GM21529 (cell line): ENCODE results near the gene RPL37A.

Source experiments
- ATAC-seq: cut with Tn5 transposase; IDR thresholded peaks from one replicate; pipeline ENCODE4 v1.9.1; 2021; ENCODE audit not compliant: unreplicated experiment

The RPL37A gene

DNA sequence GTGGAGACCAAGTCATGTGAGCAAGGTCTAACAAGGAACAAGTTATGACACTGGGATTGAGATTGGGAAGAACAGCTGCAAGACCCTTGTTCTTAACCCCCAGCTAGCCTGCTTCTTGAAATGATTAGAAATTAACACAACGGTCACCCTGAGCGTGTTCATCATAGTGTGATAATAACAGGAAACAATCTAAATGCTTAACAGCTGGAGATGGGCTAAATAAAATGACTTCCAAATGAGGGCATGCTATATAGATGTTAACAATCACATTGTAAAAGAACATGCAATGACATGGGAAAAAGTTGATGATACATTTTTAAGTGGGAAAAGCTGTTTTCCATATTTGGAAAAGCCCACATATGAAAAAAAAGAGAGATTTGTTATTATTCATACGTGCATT is 47.6 kb downstream of the RPL37A start:
- ATAC-seq: no peak

DNA sequence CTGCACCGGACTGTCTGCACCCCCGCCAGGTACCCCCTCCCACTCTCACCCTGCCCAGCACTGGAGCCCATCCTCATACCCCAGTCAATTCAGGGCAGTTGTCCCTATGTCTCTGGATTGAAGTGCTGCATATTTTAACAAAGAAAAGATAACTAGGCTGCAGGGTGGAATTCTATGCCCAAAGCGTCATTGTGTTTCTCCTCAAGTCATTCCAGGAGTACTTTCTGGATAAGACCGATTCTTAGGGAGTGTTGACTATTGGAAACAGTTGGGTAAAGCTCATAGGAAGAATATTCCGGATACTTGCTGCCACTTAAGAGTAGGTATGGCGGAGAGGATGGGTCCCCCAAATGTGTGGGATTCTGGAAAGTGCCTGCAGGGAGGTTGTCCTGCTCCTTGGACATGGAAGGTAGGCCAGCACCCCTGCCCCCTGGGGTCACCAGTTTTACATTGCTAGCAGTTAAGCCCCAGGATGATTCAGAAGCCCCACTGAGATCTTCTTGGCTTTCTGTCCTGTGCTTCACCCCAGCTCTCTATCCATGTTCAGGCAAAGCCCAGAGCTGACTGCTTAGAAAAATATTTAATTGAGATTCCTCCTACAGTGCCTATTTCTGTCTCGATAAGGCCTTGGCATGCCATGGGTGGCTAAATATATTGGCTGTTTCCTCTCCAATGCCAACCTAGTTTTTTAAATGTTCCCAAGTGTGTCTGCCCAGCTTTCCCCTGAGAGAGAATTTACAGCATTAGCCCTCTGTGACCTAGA is 48.2 kb downstream of the RPL37A start:
- ATAC-seq: no peak

DNA sequence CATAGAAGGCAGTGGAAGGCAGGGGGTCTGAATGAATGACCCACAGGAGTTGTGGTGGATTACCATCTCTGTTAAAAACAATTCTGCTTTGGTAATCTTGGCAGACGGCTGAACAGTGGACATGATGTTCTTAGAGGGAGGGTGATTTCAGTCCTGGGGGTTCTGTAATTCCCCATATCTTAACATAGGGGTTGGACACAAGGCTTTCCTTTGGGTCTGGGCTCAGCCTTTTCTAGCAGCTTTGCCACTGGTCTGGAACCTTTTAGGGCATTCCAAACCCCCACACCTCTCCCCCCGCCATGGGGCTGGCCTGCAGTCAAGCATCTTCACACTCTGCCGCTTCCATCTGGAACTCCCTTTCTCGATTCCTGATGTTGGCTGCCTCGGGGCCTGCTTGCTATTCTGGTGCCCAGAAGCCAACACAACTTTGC is 50.3 kb downstream of the RPL37A start:
- ATAC-seq: no peak

DNA sequence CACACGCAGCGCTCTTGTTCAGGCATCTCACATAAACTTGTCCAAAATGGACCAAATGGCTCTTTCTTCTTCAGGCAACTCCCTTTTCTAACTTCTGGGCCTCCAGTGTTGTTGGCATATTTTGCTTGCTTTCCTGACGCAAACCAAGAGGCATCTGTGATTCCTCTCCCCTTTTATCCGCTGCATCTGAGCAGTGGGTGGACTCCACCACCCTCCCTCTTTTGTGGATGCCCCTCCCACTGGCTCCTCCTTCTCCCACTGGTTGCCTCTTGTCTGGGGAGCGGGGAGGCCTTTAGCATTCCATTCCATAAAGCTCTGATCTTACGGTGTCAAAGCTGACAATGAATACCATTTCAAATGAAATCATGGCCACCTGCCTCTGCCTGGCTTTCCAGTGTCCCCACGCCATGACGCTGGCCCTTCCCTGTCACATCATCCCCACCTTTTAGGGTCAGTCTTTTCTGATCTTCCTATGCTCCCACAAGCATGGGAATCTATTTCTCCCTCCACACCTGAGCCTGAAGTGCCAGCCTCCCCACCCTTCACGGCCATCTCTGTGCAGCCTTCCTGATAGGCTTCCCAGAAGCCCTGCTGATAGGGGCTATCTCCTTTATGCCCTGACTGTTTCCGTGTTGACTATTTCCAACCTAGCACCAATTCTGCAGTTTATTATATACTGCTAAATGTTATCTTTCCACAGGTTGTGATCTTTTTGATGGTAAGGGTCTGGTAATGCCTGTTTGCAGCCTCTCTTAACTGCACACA is 51.5 kb downstream of the RPL37A start:
- ATAC-seq: no peak

DNA sequence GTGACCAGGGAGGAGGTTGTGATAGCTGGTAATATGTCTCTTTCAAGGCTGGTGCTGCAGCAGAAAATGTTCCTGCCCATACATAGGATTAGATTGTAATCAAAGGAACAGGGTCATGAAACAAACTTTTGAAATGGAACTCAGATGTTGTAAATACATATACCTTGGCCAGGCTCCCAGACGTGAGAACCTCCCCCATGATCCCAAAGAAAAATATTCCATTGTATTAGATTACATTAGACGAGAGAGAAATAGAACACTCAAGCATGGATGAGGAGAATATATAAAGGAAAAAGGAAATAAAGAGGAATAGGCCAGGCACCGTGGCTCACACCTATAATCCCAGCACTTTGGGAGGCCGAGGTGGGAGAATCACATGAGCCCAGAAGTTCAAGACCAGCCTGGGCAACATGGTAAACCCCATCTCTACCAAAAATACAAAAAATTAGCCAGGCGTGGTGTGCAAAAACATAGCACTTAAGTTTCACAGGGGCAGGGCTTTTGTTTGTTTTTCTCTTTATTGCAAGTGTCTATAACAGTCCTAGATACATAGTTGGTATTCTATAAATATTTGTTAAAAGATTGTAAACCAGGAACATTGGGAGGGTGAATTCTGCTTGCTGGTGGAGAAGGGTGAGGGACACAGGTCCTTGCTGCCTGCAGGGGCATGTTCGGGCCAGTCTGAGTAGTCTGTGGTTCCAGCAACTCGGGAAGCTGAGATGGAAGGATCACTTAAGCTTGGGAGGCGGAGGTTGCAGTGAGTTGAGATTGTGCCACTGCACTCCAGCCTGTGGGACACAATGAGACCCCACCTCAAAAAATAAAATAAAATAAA is 52.8 kb downstream of the RPL37A start:
- no peak for ATAC-seq

DNA sequence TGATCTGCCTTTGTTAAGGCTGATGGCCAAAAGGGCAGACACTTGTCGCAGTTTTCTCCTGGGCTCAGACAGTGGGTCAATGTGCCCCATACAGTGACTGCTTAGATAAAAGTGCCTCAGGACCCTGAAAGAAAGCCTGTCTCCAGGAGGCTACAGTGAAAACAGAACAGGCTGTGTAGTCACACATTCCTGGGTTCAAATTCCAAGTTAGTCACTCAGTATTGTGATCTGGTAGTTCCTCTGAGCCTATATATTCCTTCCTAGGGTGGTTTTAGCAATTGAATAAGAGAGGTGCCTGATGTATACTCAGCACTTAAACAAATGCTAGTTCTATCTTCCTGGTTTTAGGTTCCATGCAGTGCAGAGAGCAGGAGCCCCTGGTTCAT is 54.4 kb downstream of the RPL37A start:
- ATAC-seq: no peak
